Effector CD4-positive, alpha-beta T cell (primary cell): ENCODE measurements around the gene C2orf92.
A peak's percentile ranks its signal among the peaks of the same experiment; 100 is the strongest.

Source experiments
- DNase-seq: peaks from one replicate; pipeline ENCODE4 v3.0.0-alpha.2; 2020

C2orf92 gene

DNA sequence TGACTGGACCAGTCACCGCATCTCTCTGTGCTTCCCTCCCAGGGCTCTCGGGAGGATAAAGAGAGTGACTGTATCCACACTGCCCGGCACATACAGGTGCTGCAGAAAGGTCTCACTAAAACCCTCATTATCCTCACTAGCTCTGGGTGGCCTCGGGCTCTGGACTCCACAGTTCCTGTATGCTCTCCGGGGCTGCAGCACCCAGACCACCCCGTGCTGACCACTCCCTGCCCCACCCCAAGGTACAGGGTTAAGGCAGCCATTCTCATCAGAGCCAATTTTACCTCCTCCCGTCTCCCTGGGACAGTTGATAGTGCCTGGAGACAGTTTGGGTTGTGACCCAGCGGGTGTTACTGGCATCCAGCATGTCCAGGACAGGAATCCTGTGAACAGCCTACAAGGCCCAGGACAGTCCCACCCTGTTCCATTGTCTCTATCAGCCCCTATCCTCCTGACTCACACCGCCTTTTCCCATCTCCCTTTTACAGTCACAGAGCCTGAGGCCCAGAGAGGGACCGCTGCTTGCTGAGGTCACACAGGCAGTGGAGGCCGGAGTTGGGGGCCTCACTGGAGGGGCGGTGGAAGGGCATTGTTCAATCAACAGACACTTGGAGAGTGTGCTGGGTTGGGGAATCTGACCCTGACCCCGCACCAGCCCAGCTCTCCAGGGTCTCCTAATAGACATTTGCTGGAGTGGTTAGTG lies 45.6 kb downstream of the C2orf92 start:
- no peak for DNase-seq

GRCh38 chr2:97715951-97716694 lies 46.6 kb downstream of the C2orf92 start:
- no peak for DNase-seq

GRCh38 chr2:97716695-97717612 lies 47.4 kb downstream of the C2orf92 start:
- no peak for DNase-seq

DNA sequence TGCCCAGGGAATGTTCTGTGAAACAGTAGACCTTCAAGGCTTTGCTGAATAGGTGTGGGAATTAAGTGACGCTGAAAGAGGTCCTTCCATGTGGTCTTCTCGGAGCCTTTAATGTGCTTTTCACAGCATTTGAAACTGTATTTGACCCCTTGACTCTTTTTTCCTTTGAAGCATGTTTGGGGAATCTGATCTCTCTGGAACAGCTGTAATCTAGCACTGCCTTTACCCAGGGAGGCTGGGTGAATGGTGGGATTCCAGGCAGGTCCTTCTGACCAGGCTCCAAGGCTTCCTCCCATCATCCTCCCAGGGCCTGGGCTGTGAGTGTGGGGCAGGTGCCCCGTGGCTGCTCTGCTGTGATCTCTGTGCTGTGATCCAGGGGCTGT lies 48.1 kb downstream of the C2orf92 start:
- no peak for DNase-seq

GRCh38 chr2:97718051-97718882 lies 48.8 kb downstream of the C2orf92 start:
- DNase-seq: peak; percentile 60

DNA sequence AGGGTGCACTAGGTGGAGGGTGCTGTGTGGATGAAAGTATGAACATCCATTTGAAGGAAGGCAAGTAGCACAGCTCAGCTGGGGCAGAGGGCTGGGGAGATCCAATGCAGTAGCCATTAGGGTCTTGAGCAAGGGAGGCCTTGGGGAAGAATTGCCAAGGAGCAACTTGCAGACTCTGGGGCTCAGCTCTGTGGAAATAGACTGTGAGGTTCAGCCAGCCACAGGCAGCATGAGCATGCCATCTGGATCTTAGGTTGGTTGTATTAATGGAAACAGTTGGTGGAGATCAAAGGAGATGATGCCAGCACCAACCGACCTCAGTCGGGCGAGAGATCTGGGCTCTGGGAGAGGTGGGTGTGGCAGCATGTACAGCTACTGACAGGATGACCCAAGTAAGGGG lies 49.4 kb downstream of the C2orf92 start:
- no peak for DNase-seq

DNA sequence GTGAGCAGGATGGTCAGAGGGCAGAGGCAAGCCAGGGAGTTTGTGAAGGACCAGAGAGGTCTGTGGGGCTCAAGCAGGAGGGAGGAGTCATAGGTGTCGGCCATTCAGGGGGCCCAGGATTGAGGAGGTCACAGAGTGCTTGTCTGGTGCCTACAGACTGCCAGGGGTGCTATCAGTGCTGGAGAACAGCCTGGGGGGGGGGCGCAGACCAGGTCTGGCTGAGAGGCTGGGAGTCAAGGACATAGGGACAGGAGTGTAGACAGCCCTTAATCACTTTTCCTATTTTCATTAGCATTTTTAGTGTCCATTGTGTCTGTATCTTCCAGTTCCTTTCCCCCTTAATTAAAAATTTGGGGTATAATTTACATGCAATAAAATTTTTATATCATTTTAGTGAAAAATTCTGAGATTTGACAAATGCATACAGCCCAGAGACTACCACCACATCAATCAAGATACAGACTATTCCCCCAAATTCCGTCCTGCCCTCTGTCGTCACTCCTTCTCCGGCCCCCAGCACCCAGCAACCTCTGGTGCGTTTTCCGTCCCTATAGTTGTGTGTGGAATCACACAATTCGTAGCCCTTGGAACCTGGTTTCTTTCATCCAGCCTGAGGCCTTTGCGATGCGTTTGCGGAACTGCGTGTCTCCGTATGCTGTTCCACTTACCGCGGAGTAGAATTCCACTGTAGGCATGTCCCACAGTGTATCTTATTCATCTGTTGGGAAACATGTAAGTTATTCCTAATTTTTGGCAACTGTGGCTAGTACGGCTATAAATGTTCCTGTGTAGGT lies 50.0 kb downstream of the C2orf92 start:
- no peak for DNase-seq

DNA sequence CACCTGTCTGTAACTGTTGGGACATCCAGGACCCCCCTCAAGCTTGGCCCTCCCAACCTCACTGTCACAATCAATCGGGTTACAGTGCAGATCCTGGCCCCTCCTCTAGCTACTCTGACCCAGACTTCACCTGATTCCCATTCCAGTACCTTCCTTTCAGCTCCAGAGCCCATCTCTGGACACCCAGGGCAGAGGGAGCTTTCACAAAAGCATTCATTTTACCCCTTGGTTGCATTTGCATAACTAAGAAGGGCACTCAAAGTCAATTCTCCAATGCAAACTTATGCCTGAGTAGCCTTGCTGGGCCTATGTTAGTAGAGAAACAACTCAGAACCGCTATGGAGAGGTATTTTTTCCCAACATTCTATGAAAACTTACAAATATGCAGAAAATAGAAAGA lies 51.2 kb downstream of the C2orf92 start:
- no peak for DNase-seq

DNA sequence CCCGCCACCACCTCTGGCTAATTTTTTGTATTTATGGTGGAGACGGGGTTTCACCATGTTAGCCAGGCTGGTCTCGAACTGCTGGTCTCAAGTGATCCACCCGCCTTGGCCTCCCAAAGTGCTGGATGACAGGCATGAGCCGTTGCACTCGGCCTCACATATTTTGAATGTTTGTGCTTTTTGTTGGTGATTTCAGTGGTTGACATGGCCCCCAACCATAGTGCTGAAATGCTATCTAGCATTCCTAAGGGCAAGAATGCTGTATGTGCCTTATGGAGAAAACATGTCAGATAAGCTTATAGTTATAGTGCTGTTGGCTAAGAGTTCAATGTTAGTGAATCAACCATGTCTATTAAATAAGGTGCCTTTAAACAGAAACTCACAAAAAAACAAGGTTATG lies 52.7 kb downstream of the C2orf92 start:
- DNase-seq: no peak

- no peak for DNase-seq
Measured at GRCh38 chr2:97723156-97724072, 53.9 kb downstream of the C2orf92 start.

GRCh38 chr2:97724073-97724410 lies 54.5 kb downstream of the C2orf92 start:
- no peak for DNase-seq

- no peak for DNase-seq
Measured at GRCh38 chr2:97724501-97724900, 55.0 kb downstream of the C2orf92 start.

GRCh38 chr2:97724946-97725688 lies 55.6 kb downstream of the C2orf92 start:
- no peak for DNase-seq

DNA sequence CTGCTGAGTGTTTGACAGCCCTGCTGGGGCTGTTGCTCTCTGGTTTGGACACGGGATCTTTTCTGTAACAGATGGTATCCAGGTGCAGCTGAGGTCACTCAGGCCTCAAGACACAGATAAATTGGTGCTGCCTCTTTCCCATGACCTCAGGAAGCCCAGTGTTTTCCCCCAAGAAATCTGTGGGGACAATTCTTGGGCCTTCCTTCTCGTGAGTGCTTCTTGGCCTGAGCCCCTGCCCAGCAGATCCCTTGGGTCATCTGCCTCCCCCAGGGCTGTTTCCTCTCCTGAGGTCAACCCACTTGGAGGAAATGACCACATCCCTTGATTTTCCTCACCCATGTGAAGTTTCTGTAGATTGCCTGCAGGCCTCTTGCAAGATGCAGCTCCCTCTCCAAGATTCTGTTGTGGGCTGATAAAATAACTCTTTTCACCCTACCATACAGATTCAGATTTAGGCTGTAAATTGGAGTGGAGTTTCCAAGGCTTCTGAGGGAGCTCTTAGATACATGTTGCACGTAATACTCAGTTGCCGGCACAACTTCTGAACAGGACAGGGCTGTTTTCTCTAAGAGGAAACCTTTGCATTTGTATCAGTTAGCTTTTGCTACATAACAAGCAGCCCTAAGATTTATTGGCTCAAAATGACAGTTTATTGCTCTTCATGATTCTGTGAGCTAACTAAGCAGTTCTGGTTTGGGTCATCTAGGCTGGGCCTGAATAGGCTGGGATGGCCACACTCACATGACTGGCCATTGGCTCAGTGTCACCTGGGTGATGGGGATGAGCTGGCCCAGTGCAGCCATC lies 57.0 kb downstream of the C2orf92 start:
- no peak for DNase-seq

- no peak for DNase-seq
Measured at GRCh38 chr2:97727296-97727695, 57.8 kb downstream of the C2orf92 start.

GRCh38 chr2:97728091-97728731 lies 58.7 kb downstream of the C2orf92 start:
- no peak for DNase-seq

DNA sequence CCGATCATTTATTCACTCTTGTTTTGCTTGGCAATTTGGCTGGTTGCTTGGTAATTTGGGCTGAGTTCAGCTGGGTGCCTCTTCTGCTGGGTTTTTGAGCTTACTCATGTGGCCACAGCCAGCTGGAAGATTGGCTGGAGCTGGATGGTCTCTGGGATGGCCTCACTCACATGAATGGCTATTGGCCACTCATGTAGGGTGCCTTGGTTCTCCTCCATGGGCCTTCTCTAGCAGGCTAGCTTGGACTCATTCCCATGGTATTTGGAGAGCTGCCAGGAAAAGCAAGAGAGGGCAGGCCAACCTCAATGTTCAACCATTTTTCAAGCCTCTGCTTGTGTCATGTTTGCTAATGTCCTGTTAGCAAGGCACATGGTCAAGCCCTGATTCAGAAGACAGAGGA lies 60.7 kb downstream of the C2orf92 start:
- DNase-seq: no peak

- DNase-seq: no peak
Measured at GRCh38 chr2:97731274-97732020, 61.9 kb downstream of the C2orf92 start.
